ENCODE data around the gene FIGNL1. TPM values are rescaled to one million over a fixed set of nuclear protein-coding genes. Genes with fewer than 3 reads are reported as not detected.

The FIGNL1 gene
- total RNA-seq, 1 experiment from 2014 or later, result 13.8 TPM

GRCh38 chr7:50491209-50491608, 41.1 kb upstream of the FIGNL1 start:
- H2BK20ac ChIP-seq (ENCODE audit: low read depth, low read length, poor library complexity, severe bottlenecking), result no peak overlapping the region
- no peak overlapping the region for H4K5ac ChIP-seq (ENCODE audit: insufficient read length, low read depth, low read length)
- no peak overlapping the region for H3K27ac ChIP-seq (ENCODE audit: insufficient read length, low read depth, low read length)
- Mint-ChIP-seq H3K27ac (no peak overlapping the region), H3K36me3 (ENCODE audit: insufficient read depth in 1 of 3, low read depth in 3 of 3) (peaks cover 0 to 3% (median 2%) of the 10 kb centered on the region in 3 experiments; a peak in 3 of 7 replicates), H3K4me1 (peaks cover 3 to 6% of the 10 kb centered on the region in 2 experiments; a peak in 3 of 4 replicates), H3K9me3 (peaks cover 23 to 33% of the 10 kb centered on the region in 2 experiments), H3K27me3 (ENCODE audit: low read depth) (peaks cover 5% of the 10 kb centered on the region; the same call in 1 of the 2 replicates), H3K4me3 (no peak overlapping the region)
- no peak overlapping the region for H3K18ac ChIP-seq (ENCODE audit: insufficient read length, low read depth, low read length)
- H3K23ac ChIP-seq (ENCODE audit: insufficient read length, low read depth, low read length), result no peak overlapping the region
- no peaks in the 10 kb centered on the region for H3K9me3 ChIP-seq (ENCODE audit: control insufficient read depth, low read depth, low read length)
- H3K23me2 ChIP-seq (ENCODE audit: insufficient read length, low read depth, low read length, poor library complexity, severe bottlenecking), result no peaks in the 10 kb centered on the region
- no peak overlapping the region for H2BK15ac ChIP-seq (ENCODE audit: low read depth, low read length)
- no peak overlapping the region for H3K4ac ChIP-seq (ENCODE audit: low read depth, low read length)
- DNase-seq, result no peak
- H4K20me1 ChIP-seq (ENCODE audit: control insufficient read depth, insufficient read depth, insufficient read length), result no peaks in the 10 kb centered on the region
- H3K79me2 ChIP-seq (ENCODE audit: insufficient read depth, low read length), result no peaks in the 10 kb centered on the region
- H4K8ac ChIP-seq (replicated peaks; ENCODE audit: insufficient read length, low read depth, low read length), result no peak overlapping the region
- no peak overlapping the region for H2BK5ac ChIP-seq (ENCODE audit: insufficient read length, low read length)
- H3K56ac ChIP-seq (ENCODE audit: insufficient read length, low read depth, low read length), result no peak overlapping the region
- no peak overlapping the region for H3K4me2 ChIP-seq (ENCODE audit: insufficient read depth, insufficient read length, low read length)
- TF ChIP-seq, protein P1, sequence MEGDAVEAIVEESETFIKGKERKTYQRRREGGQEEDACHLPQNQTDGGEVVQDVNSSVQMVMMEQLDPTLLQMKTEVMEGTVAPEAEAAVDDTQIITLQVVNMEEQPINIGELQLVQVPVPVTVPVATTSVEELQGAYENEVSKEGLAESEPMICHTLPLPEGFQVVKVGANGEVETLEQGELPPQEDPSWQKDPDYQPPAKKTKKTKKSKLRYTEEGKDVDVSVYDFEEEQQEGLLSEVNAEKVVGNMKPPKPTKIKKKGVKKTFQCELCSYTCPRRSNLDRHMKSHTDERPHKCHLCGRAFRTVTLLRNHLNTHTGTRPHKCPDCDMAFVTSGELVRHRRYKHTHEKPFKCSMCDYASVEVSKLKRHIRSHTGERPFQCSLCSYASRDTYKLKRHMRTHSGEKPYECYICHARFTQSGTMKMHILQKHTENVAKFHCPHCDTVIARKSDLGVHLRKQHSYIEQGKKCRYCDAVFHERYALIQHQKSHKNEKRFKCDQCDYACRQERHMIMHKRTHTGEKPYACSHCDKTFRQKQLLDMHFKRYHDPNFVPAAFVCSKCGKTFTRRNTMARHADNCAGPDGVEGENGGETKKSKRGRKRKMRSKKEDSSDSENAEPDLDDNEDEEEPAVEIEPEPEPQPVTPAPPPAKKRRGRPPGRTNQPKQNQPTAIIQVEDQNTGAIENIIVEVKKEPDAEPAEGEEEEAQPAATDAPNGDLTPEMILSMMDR (conservative IDR thresholded peaks at IDR 0.05), result no peak
- no peaks in the 10 kb centered on the region for H3K27me3 ChIP-seq (ENCODE audit: insufficient read depth, low read length)
- H3K4me1 ChIP-seq (ENCODE audit: insufficient read depth, low read length), result no peaks in the 10 kb centered on the region
- H2BK12ac ChIP-seq (ENCODE audit: insufficient read length, low read depth, low read length), result no peak overlapping the region
- H2AK5ac ChIP-seq (ENCODE audit: insufficient read length, low read length), result no peak overlapping the region
- H4K91ac ChIP-seq (ENCODE audit: insufficient read length, low read depth, low read length), result no peak overlapping the region
- no peak overlapping the region for H3K9ac ChIP-seq (ENCODE audit: extremely low read depth, insufficient read length, low read length)
- H3K14ac ChIP-seq (ENCODE audit: insufficient read depth, low read length), result no peak overlapping the region
- no peaks in the 10 kb centered on the region for H3K79me1 ChIP-seq (ENCODE audit: insufficient read depth, low read depth, low read length, poor library complexity, severe bottlenecking)
- WGBS (ENCODE audit: extremely low coverage, insufficient read length, low lambda C conversion rate), result no CpG with 5 or more reads among the region's 5 CpGs
- H2AFZ ChIP-seq (ENCODE audit: low read length), result no peak overlapping the region
- H2BK120ac ChIP-seq (ENCODE audit: low read depth, low read length, poor library complexity, severe bottlenecking), result no peak overlapping the region
- no peak overlapping the region for H3T11ph ChIP-seq (ENCODE audit: low read length)
